GM23338 (cell line): Measurements from ENCODE around the gene PNPLA7. TPM values are rescaled to one million over a fixed set of nuclear protein-coding genes. Genes with fewer than 3 reads are reported as not detected.

Experiments used
- ATAC-seq: fragments of 200-7000 bp; cut with Tn5 transposase; 3 replicates; pipeline ENCODE4 v1.9.1; 2020
- DNase-seq: peaks from one replicate; pipeline ENCODE4 v3.0.0-alpha.2; 2015; ENCODE audit warnings: low spot score
- H2AFZ ChIP-seq: fragments of 200-600 bp; sonication (generic); 2 replicates; pipeline ENCODE4 v1.8.0; 2016; ENCODE audit warnings: antibody characterized with exemption, mild to moderate bottlenecking, moderate library complexity
- H3F3A ChIP-seq: fragments of 200-600 bp; sonication (generic); replicated peaks from 2 replicates; pipeline ENCODE4 v1.8.0; 2017; ENCODE audit warnings: antibody characterized with exemption, mixed run types, low read depth
- H3K27ac ChIP-seq: fragments of 200-600 bp; sonication (generic); 2 replicates; pipeline ENCODE4 v1.6.1; 2016; ENCODE audit warnings: low read depth
- H3K27me3 ChIP-seq: fragments of 200-600 bp; sonication (generic); 2 replicates; pipeline ENCODE4 v1.8.0; 2016; ENCODE audit warnings: mild to moderate bottlenecking, mixed run types, moderate library complexity; ENCODE audit not compliant: insufficient read depth
- H3K36me3 ChIP-seq: fragments of 200-600 bp; sonication (generic); 2 replicates; pipeline ENCODE4 v1.8.0; 2016; ENCODE audit warnings: mild to moderate bottlenecking; ENCODE audit not compliant: insufficient read depth
- H3K4me1 ChIP-seq: fragments of 200-600 bp; sonication (generic); 2 replicates; pipeline ENCODE4 v1.8.0; 2016; ENCODE audit warnings: mild to moderate bottlenecking, moderate library complexity; ENCODE audit not compliant: insufficient read depth
- H3K4me2 ChIP-seq: fragments of 200-600 bp; sonication (generic); 2 replicates; pipeline ENCODE4 v1.7.1; 2017; ENCODE audit warnings: mixed run types
- H3K4me3 ChIP-seq: fragments of 200-600 bp; sonication (generic); 2 replicates; pipeline ENCODE4 v1.6.1; 2016; ENCODE audit warnings: mixed run types
- H3K79me2 ChIP-seq: fragments of 200-600 bp; sonication (generic); replicated peaks from 2 replicates; pipeline ENCODE4 v1.8.0; 2017; ENCODE audit warnings: mild to moderate bottlenecking; ENCODE audit not compliant: insufficient read depth
- H3K9me2 ChIP-seq: fragments of 200-600 bp; sonication (generic); 2 replicates; pipeline ENCODE4 v1.8.0; 2017; ENCODE audit not compliant: insufficient read depth
- H4K20me1 ChIP-seq: fragments of 200-600 bp; sonication (generic); replicated peaks from 2 replicates; pipeline ENCODE4 v1.8.0; 2017; ENCODE audit warnings: mild to moderate bottlenecking; ENCODE audit not compliant: insufficient read depth
- H3K27ac Mint-ChIP-seq: 2 replicates; pipeline ENCODE4 v1.8.0; 2020; ENCODE audit warnings: inconsistent platforms, mild to moderate bottlenecking, moderate library complexity, mixed read lengths
- H3K27me3 Mint-ChIP-seq: 3 replicates; pipeline ENCODE4 v1.8.0; 2022; ENCODE audit warnings: low read depth, mild to moderate bottlenecking, moderate library complexity, mixed read lengths, inconsistent platforms; ENCODE audit not compliant: insufficient read depth, poor library complexity
- H3K36me3 Mint-ChIP-seq: 3 replicates; pipeline ENCODE4 v1.8.0; 2021; ENCODE audit warnings: low read depth, mild to moderate bottlenecking, inconsistent platforms, moderate library complexity, mixed read lengths
- H3K4me1 Mint-ChIP-seq: 3 replicates; pipeline ENCODE4 v1.8.0; 2020; ENCODE audit warnings: mild to moderate bottlenecking, inconsistent platforms, mixed read lengths
- H3K4me3 Mint-ChIP-seq: 3 replicates; pipeline ENCODE4 v1.8.0; 2021; ENCODE audit warnings: moderate library complexity, mild to moderate bottlenecking, inconsistent platforms, mixed read lengths
- H3K9me3 Mint-ChIP-seq: 3 replicates; pipeline ENCODE4 v1.8.0; 2020; ENCODE audit warnings: moderate library complexity, mild to moderate bottlenecking, inconsistent platforms, mixed read lengths
- CREB1 ChIP-seq: fragments of 250-450 bp; sonication (Bioruptor Pico); IDR thresholded peaks from 2 replicates; pipeline ENCODE4 v1.5.0; 2020; ENCODE audit warnings: low read depth, mild to moderate bottlenecking, moderate library complexity
- CTCF ChIP-seq, 2 experiments: fragments of 200-600 bp in 1 of 2; sonication (generic) in 1 of 2; conservative IDR thresholded peaks; 2 replicates each; pipeline versions ENCODE4 v1.5.1 to v1.6.1; 2016 to 2017; ENCODE audit warnings: antibody characterized with exemption in 2 of 2, low read depth in 2 of 2, mild to moderate bottlenecking in 2 of 2, moderate library complexity in 1 of 2
- ETS1 ChIP-seq: IDR thresholded peaks from 2 replicates; pipeline ENCODE4 v1.6.1; 2016; ENCODE audit warnings: antibody characterized with exemption
- EZH2 ChIP-seq: fragments of 200-600 bp; sonication (generic); IDR thresholded peaks from one replicate; pipeline ENCODE4 v1.8.0; 2017; ENCODE audit warnings: antibody characterized with exemption, mild to moderate bottlenecking, low read depth; ENCODE audit not compliant: unreplicated experiment
- EZH2phosphoT487 ChIP-seq: fragments of 200-600 bp; sonication (generic); IDR thresholded peaks from one replicate; pipeline ENCODE4 v1.8.1; 2018; ENCODE audit warnings: antibody characterized with exemption; ENCODE audit not compliant: unreplicated experiment
- JUNB ChIP-seq: IDR thresholded peaks from one replicate; pipeline ENCODE4 v1.6.1; 2016; ENCODE audit warnings: antibody characterized with exemption; ENCODE audit not compliant: unreplicated experiment
- NANOG ChIP-seq: IDR thresholded peaks from 2 replicates; pipeline ENCODE4 v1.6.1; 2016; ENCODE audit warnings: antibody characterized with exemption, borderline replicate concordance
- POLR2AphosphoS5 ChIP-seq: IDR thresholded peaks from 2 replicates; pipeline ENCODE4 v1.6.1; 2016; ENCODE audit warnings: antibody characterized with exemption, low read depth
- REST ChIP-seq: IDR thresholded peaks from one replicate; pipeline ENCODE4 v1.6.1; 2018; ENCODE audit warnings: antibody characterized with exemption; ENCODE audit not compliant: unreplicated experiment
- STAT1 ChIP-seq: IDR thresholded peaks from one replicate; pipeline ENCODE4 v1.6.1; 2016; ENCODE audit warnings: antibody characterized with exemption; ENCODE audit not compliant: unreplicated experiment
- ZNF114 ChIP-seq: fragments of 250-450 bp; sonication (Bioruptor Pico); IDR thresholded peaks from 2 replicates; pipeline ENCODE4 v1.5.0; 2020; ENCODE audit warnings: mild to moderate bottlenecking, moderate library complexity
- ZNF331 ChIP-seq: fragments of 250-450 bp; sonication (Bioruptor Pico); IDR thresholded peaks from 2 replicates; pipeline ENCODE4 v1.5.0; 2020; ENCODE audit warnings: low read depth, mild to moderate bottlenecking, moderate library complexity
- ZNF462 ChIP-seq: fragments of 250-450 bp; sonication (Bioruptor Pico); IDR thresholded peaks from 2 replicates; pipeline ENCODE4 v1.5.0; 2020; ENCODE audit warnings: mild to moderate bottlenecking, moderate library complexity
- polyA plus RNA-seq: library from polyadenylated mRNA; unstranded; fragments of >200 nt; fragmentation: Nextera tagmentation; extraction: Ambion mirVana; gene quantifications from 2 replicates; pipeline ENCODE4 v1.2.1, GENCODE V29; 2016
- total RNA-seq: library from RNA; depleted of rRNA; stranded (reverse); fragments of >200 nt; shearing (Covaris generic); gene quantifications from 2 replicates; pipeline ENCODE4 v1.2.3, GENCODE V29; 2014

Gene PNPLA7
- total and polyA plus RNA-seq, 2 experiments from 2014 or later: 0.45 to 0.80 TPM

- Histone ChIP-seq H3K9me2 (no peaks in the 10 kb centered on the region), H3K4me3 (no peak overlapping the region), H3K4me2 (no peak overlapping the region), H3K27me3 (peaks cover 9% of the 10 kb centered on the region), H2AFZ (no peak overlapping the region), H3K79me2 (no peaks in the 10 kb centered on the region), H3K36me3 (no peaks in the 10 kb centered on the region), H4K20me1 (no peaks in the 10 kb centered on the region), H3F3A (no peaks in the 10 kb centered on the region; the same call in 1 of the 2 replicates), H3K27ac (no peak overlapping the region), H3K4me1 (no peaks in the 10 kb centered on the region)
- TF ChIP-seq ETS1 (no peak), NANOG (no peak), ZNF114 (CRISPR knock-in tag) (no peak), ZNF462 (no peak), CTCF (conservative IDR thresholded peaks at IDR 0.05; ENCODE audit: low read depth in 2 of 2) (no peak), ZNF331 (CRISPR knock-in tag) (no peak), CREB1 (no peak), JUNB (no peak), EZH2 (no peak), POLR2AphosphoS5 (no peak), STAT1 (no peak), REST (no peak), EZH2phosphoT487 (no peak)
- Mint-ChIP-seq H3K27me3 (peaks cover 7% of the 10 kb centered on the region), H3K4me3 (no peak overlapping the region), H3K27ac (no peak overlapping the region), H3K4me1 (no peaks in the 10 kb centered on the region), H3K36me3 (no peaks in the 10 kb centered on the region), H3K9me3 (no peaks in the 10 kb centered on the region)
- no peak for ATAC-seq
- DNase-seq: no peak
Observed at GRCh38 chr9:137427454-137428310, 122.5 kb downstream of the PNPLA7 start.
